Measurements from ENCODE around the gene PHTF2.

PHTF2 gene

DNA sequence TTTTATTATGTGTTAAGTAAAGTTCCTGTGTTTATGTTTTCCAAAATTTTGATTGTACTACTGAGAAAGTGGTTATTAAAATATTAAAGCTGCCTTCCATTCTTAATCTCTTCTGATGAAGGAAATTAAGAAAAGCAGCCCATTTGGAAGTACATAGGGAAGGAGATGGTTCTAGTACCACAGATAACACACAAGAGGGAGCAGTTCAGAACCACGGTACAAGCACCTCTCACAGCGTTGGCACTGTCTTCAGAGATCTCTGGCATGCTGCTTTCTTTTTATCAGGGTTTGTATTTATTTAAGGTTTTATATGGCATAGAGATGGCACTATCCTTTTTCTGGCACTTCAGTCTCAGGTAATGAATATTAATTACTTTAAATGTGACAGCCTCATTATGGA, 111.6 kb downstream of the PHTF2 start:
- TF ChIP-seq, protein P1, sequence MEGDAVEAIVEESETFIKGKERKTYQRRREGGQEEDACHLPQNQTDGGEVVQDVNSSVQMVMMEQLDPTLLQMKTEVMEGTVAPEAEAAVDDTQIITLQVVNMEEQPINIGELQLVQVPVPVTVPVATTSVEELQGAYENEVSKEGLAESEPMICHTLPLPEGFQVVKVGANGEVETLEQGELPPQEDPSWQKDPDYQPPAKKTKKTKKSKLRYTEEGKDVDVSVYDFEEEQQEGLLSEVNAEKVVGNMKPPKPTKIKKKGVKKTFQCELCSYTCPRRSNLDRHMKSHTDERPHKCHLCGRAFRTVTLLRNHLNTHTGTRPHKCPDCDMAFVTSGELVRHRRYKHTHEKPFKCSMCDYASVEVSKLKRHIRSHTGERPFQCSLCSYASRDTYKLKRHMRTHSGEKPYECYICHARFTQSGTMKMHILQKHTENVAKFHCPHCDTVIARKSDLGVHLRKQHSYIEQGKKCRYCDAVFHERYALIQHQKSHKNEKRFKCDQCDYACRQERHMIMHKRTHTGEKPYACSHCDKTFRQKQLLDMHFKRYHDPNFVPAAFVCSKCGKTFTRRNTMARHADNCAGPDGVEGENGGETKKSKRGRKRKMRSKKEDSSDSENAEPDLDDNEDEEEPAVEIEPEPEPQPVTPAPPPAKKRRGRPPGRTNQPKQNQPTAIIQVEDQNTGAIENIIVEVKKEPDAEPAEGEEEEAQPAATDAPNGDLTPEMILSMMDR (IDR thresholded peaks at IDR 0.05; ENCODE audit: extremely low read depth, missing control alignments), result peak; percentile 1
- DNase-seq (ENCODE audit: low spot score), result no peak

DNA sequence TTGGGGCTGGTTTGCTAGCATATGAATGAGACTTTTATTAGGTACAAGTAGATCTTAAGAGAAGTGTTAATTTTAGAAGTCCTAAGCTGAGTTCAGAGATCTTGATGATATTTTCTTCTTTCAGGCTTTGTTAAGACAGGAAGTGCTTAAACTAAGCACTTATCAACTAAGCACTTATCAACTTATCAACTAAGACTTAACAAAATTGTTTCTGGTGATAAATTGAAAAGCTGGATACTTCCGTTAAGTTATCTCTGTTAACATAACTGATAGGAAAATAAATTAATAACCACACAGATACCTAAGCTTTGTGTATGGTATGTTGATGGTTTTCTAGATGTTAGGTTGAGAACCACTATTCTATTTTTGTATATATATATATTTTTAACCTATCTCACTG, 113.7 kb downstream of the PHTF2 start:
- no peak for DNase-seq (ENCODE audit: low spot score)
- TF ChIP-seq, protein P1 (IDR thresholded peaks at IDR 0.05; ENCODE audit: extremely low read depth, missing control alignments), result no peak

DNA sequence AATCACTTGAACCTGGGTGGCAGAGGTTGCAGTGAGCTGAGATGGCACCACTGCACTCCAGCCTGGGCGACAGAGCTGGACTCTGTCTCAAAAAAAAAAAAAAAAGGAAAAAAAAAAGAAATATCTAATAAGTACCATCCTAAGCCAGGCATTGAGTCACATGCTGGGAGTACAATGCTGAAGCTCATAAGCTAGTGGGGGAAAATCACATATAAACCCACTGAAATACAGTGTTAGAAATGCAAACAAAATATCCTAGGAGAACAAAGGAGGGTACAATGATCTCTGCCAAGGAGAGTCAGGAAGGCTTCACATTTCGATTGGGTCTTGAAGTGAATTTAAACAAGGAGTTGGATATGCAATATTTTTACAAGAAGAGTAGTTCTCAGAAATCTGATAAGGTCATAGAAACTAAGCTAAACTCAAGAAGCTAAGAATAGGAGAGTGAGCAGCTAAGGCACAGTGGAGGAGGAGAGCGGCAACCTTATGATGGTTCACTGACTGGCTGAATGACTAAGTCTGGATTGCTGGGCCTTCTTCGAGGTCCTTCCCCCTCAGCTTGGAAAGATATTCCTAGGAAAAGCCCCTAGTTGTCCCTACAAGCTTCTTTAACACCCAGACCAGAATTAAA, 115.5 kb downstream of the PHTF2 start:
- TF ChIP-seq, protein P1 (IDR thresholded peaks at IDR 0.05; ENCODE audit: extremely low read depth, missing control alignments), result no peak
- no peak for DNase-seq (ENCODE audit: low spot score)

DNA sequence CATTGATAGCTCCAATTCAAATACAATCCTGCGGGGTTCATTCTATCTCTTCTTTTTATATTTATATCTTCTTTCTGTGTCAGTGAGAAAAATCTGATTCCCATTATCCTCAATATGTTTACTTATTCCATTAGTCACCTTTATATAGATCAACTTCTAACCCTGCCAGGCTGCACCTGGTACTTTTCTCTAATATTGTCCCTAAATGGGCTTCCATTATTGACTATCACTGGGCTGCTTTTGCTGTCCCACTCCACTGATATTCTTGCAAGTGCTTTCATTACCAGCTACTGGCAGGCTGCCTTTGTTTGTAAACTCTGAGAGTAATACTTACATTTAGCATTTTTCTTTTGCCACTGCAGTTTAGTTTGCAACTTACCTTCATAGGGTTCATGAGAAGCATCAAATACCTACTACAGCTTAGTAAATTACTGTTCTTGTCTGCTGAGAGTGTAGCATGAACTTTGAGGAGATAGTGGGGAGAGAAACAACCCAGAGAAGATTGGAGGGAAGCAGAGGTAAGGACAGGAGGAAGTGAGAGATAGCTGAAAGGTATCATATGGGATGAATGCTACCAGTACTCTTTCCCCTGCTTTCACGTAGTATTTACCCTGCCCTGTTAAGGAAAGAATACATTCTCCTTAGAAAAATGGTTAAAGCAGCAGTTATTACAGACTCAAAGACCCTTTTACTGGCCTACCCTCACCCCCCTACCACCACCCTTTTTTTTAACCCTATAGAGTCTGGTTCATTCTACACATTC, 119.1 kb downstream of the PHTF2 start:
- DNase-seq (ENCODE audit: low spot score), result no peak
- TF ChIP-seq, protein P1 (IDR thresholded peaks at IDR 0.05; ENCODE audit: extremely low read depth, missing control alignments), result no peak

DNA sequence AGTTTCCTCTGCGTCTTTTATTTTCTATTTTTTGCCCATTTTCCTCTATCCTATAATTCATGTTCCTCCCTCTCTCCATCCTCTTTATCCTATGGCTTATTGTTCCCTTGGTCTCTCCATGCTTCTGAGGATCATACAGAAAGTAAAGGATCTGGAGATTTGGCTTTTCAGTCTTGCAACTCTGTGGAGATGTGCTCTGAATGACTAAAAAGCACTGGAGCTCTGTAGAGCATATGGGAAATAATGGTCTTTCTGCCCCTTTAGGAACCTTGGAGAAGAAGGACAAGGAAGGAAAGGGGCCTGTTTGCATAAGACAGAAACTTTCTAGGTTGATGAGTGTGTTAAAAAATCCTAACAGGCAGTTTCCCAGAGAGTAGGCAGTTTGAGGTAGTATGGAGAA, 120.1 kb downstream of the PHTF2 start:
- TF ChIP-seq, protein P1 (IDR thresholded peaks at IDR 0.05; ENCODE audit: extremely low read depth, missing control alignments), result no peak

DNA sequence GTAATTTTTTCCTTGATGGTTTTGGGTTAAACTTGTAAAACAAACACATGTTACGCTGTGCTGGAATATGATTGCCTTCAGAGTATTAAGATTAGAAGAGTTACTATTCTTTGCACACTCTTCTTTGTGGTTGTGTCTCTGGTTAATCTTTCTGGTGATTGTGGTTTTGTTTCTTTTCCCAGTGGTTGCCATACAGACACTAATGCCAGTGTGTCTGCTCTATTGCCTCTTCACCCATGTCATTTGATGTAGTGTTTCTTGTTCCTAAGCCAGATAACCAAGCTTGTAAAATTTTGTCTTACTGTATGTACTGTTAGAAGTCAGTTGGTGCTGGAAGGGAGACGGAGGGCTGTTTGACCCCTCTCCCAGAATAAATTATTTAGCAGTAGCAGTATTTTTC, 124.8 kb downstream of the PHTF2 start:
- TF ChIP-seq, protein P1 (IDR thresholded peaks at IDR 0.05; ENCODE audit: extremely low read depth, missing control alignments), result no peak
- DNase-seq (ENCODE audit: low spot score), result no peak

More for the DNA sequence above, 120.1 kb downstream of the PHTF2 start:
- no peak for DNase-seq (ENCODE audit: low spot score)

DNA sequence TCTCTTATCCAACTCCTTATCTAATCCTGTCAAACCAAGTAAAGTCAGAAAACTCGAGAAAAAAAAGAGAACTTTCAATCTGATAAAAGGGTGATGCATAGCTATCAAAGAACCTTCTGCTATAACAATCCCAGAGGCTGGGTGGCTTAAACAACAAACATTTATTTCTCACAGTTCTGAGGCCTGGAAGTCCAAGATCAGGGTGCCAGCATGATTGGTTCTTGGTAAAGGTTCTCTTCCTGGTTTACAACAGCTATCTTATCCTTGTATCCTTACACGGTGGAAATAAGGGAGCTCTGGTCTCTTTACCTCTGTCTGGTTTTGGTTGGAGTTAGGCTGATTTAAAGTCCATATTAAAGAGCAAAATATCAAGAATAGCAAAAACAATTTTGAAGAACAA, 131.9 kb downstream of the PHTF2 start:
- DNase-seq (ENCODE audit: low spot score), result no peak

More for the DNA sequence above, 131.9 kb downstream of the PHTF2 start:
- TF ChIP-seq, protein P1 (IDR thresholded peaks at IDR 0.05; ENCODE audit: extremely low read depth, missing control alignments), result no peak
